IPS DF 6.9 (cell line): ENCODE data around the gene USP12.

Experiments used
- DNase-seq: peaks from one replicate; pipeline ENCODE4 v3.0.0-alpha.2; 2013; ENCODE audit warnings: low read depth, low spot score
- H3K27ac ChIP-seq: one replicate; pipeline ENCODE4 v1.5.1; 2013; ENCODE audit warnings: low read length, control low read depth
- H3K27me3 ChIP-seq: 2 replicates; pipeline ENCODE4 v1.6.1; 2013; ENCODE audit warnings: mild to moderate bottlenecking, low read length; ENCODE audit not compliant: control insufficient read depth, insufficient read depth
- H3K36me3 ChIP-seq: 2 replicates; pipeline ENCODE4 v1.6.1; 2013; ENCODE audit warnings: low read length; ENCODE audit not compliant: control insufficient read depth, insufficient read depth
- H3K4me1 ChIP-seq: 2 replicates; pipeline ENCODE4 v1.6.1; 2013; ENCODE audit warnings: low read length; ENCODE audit not compliant: control insufficient read depth, insufficient read depth
- H3K4me3 ChIP-seq: 2 replicates; pipeline ENCODE4 v1.5.1; 2013; ENCODE audit warnings: mild to moderate bottlenecking, low read length
- H3K9me3 ChIP-seq: 2 replicates; pipeline ENCODE4 v1.6.1; 2013; ENCODE audit warnings: low read length, inconsistent platforms; ENCODE audit not compliant: control insufficient read depth, insufficient read depth
- WGBS: extraction: QIAGEN DNeasy Blood & Tissue Kit; methylation state at CpG from one replicate; pipeline ENCODE4 v1.1.7; 2013; ENCODE audit warnings: mixed read lengths, missing lambda C conversion rate; ENCODE audit not compliant: insufficient read length, insufficient coverage; 5-methylcytosine and 5-hydroxymethylcytosine counted together

The USP12 gene

DNA sequence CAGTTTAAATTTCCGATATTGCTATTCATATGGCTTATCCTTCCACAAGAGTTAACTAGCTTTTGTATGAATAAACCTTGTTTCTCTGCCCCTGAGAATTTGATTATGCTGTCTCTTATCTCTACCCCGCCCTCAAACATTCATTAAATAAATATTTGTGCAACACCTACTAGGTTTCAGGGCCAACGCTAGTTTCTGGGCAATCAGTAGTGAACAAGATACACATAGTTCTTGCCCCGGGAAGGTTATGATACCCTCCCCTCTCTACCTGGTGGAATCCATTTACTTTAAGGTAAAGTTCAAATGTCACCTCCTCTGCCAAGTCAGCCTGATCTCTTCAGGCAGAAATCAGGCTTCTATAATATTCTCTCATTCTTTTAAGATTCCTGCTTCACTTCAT lies 16.6 kb upstream of the USP12 start:
- Histone ChIP-seq H3K27me3 (no peaks in the 10 kb centered on the region), H3K4me1 (no peaks in the 10 kb centered on the region), H3K27ac (no peak overlapping the region), H3K4me3 (no peak overlapping the region), H3K9me3 (no peaks in the 10 kb centered on the region), H3K36me3 (no peaks in the 10 kb centered on the region)
- no CpG with 5 or more reads among the region's 4 CpGs for WGBS
- DNase-seq, result no peak

- no peak overlapping the region for H3K4me3 ChIP-seq
- WGBS, result no CpG with 5 or more reads among the region's 5 CpGs
- no peaks in the 10 kb centered on the region for H3K27me3 ChIP-seq
- no peaks in the 10 kb centered on the region for H3K4me1 ChIP-seq
- no peak for DNase-seq
- H3K9me3 ChIP-seq, result no peaks in the 10 kb centered on the region
- H3K36me3 ChIP-seq, result no peaks in the 10 kb centered on the region
- H3K27ac ChIP-seq, result no peak overlapping the region
Observed at GRCh38 chr13:27186295-27186694, 14.7 kb upstream of the USP12 start.

DNA sequence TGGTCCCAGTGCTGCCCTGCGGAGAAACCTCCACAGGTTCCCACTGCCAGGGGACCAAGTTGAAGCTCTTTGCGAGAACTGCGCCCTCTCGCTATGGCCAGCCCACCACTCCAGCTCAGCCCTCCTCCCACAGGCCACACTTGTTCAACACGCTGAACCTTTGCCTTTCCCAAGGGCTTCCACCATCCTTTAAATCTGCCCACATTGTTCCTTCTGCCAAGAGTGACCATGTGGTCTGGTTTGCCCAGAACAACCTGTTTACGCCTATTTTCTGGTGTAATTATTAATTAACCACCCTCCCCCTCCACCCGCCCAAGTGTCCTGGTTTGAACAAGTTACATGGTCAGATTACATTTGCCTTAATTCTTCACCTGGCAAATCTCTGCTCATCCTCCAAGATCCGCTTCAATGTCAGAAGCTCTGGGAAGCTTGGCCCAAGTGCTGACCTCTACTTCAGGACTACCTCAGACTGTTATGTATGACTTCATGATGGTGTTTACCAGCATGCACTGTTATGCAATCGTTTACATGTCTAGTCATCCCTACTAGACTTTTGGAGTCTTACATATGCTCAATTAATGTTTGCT lies 12.0 kb upstream of the USP12 start:
- no peak for DNase-seq
- no peaks in the 10 kb centered on the region for H3K27me3 ChIP-seq
- no peaks in the 10 kb centered on the region for H3K36me3 ChIP-seq
- no peak overlapping the region for H3K27ac ChIP-seq
- H3K4me1 ChIP-seq, result no peaks in the 10 kb centered on the region
- H3K9me3 ChIP-seq, result no peaks in the 10 kb centered on the region
- H3K4me3 ChIP-seq, result no peak overlapping the region
- WGBS, result no CpG with 5 or more reads among the region's 9 CpGs

DNA sequence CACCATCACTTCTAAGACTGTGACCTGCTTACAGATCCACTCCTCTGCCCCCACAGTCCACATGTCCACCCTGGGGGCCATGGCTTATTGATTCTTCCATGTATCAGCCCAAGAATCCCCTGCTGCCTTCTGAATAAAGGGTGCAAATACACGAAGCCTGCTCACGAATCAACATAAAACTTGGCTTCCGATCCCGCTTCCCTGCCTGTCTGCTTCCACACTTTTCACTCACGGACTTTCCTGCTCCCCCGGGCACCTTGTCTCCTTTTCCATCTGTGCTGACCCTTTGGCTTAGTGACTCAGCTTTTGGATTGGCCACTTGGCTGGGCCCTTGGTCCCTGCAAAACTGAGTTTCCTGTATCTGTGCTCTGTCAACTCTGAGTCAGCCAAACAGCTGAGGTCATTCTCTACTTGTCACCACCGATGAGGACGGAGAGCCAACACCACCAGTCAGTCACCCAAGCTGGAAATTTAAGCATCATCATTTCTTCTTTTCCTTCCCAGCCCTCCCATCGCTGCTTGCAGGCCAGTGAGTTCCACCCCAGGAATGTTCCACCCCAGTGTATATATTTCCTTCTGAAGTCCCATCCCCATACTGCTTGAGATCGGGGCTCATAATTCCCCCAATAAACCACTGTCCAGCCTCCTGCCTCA lies 11.4 kb upstream of the USP12 start:
- Histone ChIP-seq H3K36me3 (no peaks in the 10 kb centered on the region), H3K27ac (no peak overlapping the region), H3K4me3 (no peak overlapping the region), H3K9me3 (no peaks in the 10 kb centered on the region), H3K27me3 (no peaks in the 10 kb centered on the region), H3K4me1 (0 out of 2 replicates have a peak, but pooled peaks cover 1% of the 10 kb centered on the region)
- no CpG with 5 or more reads among the region's 10 CpGs for WGBS
- no peak for DNase-seq

DNA sequence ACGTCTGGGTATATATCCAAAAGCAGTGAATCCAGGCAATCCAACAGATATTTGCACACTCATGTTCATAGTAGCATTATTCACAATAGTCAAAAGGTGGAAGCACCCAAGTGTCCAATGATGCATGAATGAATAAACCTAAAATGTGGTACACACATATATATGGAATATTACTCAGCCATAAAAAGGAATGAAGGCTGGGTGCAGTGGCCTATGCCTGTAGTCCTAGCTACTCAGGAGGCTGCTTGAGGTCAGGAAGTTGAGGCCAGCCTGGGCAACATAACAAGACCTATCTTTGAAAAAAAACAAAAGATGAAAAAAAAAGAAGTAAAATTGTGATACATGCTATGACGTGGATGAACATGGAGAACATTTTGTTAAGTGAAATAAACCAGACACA lies 10.4 kb upstream of the USP12 start:
- H3K27me3 ChIP-seq, result no peaks in the 10 kb centered on the region
- no peaks in the 10 kb centered on the region for H3K9me3 ChIP-seq
- no CpG with 5 or more reads among the region's 2 CpGs for WGBS
- H3K4me1 ChIP-seq, result 0 out of 2 replicates have a peak, but pooled peaks cover 1% of the 10 kb centered on the region
- H3K27ac ChIP-seq, result no peak overlapping the region
- DNase-seq, result no peak
- no peak overlapping the region for H3K4me3 ChIP-seq
- no peaks in the 10 kb centered on the region for H3K36me3 ChIP-seq

DNA sequence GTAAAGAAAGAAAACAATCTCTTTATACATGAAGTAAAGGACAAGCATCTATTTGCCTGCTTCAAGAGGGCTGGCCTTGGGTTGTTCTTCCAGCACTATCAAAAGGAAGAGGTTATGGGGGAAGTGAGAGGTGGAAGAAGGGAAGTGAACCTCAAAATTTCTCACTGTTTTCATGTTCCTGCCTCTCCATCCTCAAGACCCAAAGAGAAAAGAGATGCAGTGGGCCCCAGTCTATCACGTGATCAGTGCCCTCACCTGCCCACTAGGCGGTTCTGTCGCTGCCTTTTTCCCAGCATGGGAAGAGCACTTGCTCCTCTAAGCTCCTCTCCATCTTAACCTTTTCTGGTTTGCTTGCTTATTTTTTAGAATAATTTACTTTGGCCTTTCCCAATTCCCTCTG lies 6.2 kb upstream of the USP12 start:
- H3K4me3 ChIP-seq, result no peak overlapping the region
- no peaks in the 10 kb centered on the region for H3K36me3 ChIP-seq
- 0 out of 2 replicates have a peak, but pooled peaks cover 1% of the 10 kb centered on the region for H3K4me1 ChIP-seq
- WGBS, result no CpG with 5 or more reads among the region's 3 CpGs
- no peaks in the 10 kb centered on the region for H3K27me3 ChIP-seq
- H3K27ac ChIP-seq, result no peak overlapping the region
- DNase-seq, result no peak
- H3K9me3 ChIP-seq, result no peaks in the 10 kb centered on the region

- Histone ChIP-seq H3K27me3 (no peaks in the 10 kb centered on the region), H3K9me3 (no peaks in the 10 kb centered on the region), H3K4me3 (no peak overlapping the region), H3K4me1 (0 out of 2 replicates have a peak, but pooled peaks cover 1% of the 10 kb centered on the region), H3K36me3 (no peaks in the 10 kb centered on the region), H3K27ac (no peak overlapping the region)
- no CpG with 5 or more reads among the region's 8 CpGs for WGBS
- DNase-seq, result no peak
Observed at GRCh38 chr13:27176470-27177410, 5.1 kb upstream of the USP12 start.

DNA sequence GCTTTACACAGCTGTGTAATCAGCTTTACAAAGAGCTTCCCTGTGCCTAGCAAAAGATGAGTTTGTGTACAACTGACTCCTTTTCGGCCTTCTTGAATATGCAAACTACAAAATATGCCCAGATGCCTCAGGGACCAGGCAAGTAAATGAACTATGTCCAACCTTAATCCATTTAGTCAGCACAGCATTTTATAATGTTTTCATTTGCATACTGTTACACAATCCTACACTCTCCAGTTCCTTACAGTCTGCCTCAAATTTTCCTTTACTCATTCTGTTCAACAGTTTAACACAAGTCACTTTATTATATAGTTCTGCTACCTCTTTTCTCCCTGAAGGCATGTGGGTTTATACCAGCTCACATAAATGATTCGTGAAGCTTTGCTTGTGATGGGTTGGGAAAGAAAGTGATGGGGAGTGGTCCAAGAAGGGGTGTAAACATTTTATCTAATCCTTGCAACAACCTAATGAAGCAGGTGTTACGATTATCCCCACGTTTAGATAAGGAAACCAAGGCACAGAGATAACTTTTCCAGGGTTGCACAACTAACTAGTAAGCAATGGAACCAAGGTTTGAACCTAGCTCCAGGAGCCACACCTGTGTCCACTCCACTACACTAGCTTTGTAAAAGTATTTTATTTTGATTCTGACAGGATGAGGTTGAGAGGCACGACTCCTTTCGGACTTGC lies 3.3 kb upstream of the USP12 start:
- no peak for DNase-seq
- Histone ChIP-seq H3K36me3 (0 out of 2 replicates have a peak, but pooled peaks cover 2% of the 10 kb centered on the region), H3K27me3 (no peaks in the 10 kb centered on the region), H3K27ac (no peak overlapping the region), H3K4me3 (no peak overlapping the region), H3K4me1 (0 out of 2 replicates have a peak, but pooled peaks cover 1% of the 10 kb centered on the region), H3K9me3 (no peaks in the 10 kb centered on the region)
- WGBS, result no CpG with 5 or more reads among the region's 6 CpGs

DNA sequence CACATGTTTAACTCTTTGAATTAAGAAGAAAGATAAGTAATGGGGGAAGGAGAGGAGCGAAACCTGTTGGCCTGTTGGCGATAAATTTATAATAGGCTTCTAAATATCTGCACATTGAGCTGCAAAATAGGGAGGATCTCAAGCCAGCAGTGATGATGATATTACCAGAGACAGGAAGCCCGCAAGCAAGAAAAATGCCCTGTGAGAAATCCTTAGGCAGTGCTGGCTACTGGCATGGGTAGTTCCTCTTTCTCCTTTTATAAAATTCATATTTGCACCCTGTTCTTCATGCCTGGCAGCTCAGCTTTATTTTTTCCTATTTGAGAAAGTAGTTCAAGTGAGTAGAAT lies 858 bp upstream of the USP12 start:
- peaks cover 4% of the 10 kb centered on the region; the same call in 1 of the 2 replicates for H3K4me1 ChIP-seq
- no peak overlapping the region for H3K27ac ChIP-seq

More for the DNA sequence above, 858 bp upstream of the USP12 start:
- no CpG with 5 or more reads among the region's 3 CpGs for WGBS
- no peak for DNase-seq
- H3K27me3 ChIP-seq, result no peaks in the 10 kb centered on the region
- no peaks in the 10 kb centered on the region for H3K9me3 ChIP-seq
- peak overlapping the region; percentile 49; the same call in 1 of the 2 replicates for H3K4me3 ChIP-seq
- H3K36me3 ChIP-seq, result 0 out of 2 replicates have a peak, but pooled peaks cover 2% of the 10 kb centered on the region
